Esophagus muscularis mucosa (tissue), 4 donors: ENCODE data around the gene CNOT11. TPM values are rescaled to one million over a fixed set of nuclear protein-coding genes. Genes with fewer than 3 reads are reported as not detected.
"Not testable (repeated sequence)": the region's sequence is repeated elsewhere in the genome, so short reads cannot be mapped to it uniquely, and the experiment has no call there.

Source experiments
- DNase-seq: peaks from one replicate; pipeline ENCODE4 v3.0.0-alpha.2; 2017; ENCODE audit errors: extremely low spot score
- H3K27ac ChIP-seq, 4 donors: fragments of 200-600 bp; sonication (generic); replicated peaks in 1 of 4; 1 replicate in 3 of 4; 2 replicates in 1 of 4; pipeline ENCODE4 v1.5.1; 2016 to 2019; ENCODE audit warnings: mild to moderate bottlenecking in 1 of 4
- H3K27me3 ChIP-seq, 4 donors: fragments of 200-600 bp; sonication (generic); one replicate each; pipeline versions ENCODE4 v1.5.1 to v1.6.0; 2016 to 2019
- H3K36me3 ChIP-seq, 4 donors: fragments of 200-600 bp; sonication (generic); one replicate each; pipeline ENCODE4 v1.5.1; 2016 to 2019
- H3K4me1 ChIP-seq, 4 donors: fragments of 200-600 bp; sonication (generic); one replicate each; pipeline ENCODE4 v1.5.1; 2016 to 2019
- H3K4me3 ChIP-seq, 4 donors: fragments of 200-600 bp; sonication (generic); 1 replicate in 2 of 4; 2 replicates in 2 of 4; pipeline ENCODE4 v1.5.1; 2016 to 2019; ENCODE audit warnings: mild to moderate bottlenecking in 4 of 4, moderate library complexity in 1 of 4
- H3K9me3 ChIP-seq, 4 donors: fragments of 200-600 bp; sonication (generic); 1 replicate in 3 of 4; 2 replicates in 1 of 4; pipeline ENCODE4 v1.5.1; 2016 to 2019
- CTCF ChIP-seq, 3 experiments: fragments of 200-600 bp in 2 of 3; fragments of 450-650 bp in 1 of 3; sonication (generic) in 2 of 3; IDR thresholded peaks; one replicate each; pipeline ENCODE4 v1.5.1; 2017 to 2019; ENCODE audit warnings: antibody characterized with exemption in 3 of 3, mild to moderate bottlenecking in 2 of 3, moderate library complexity in 1 of 3
- EP300 ChIP-seq: sonication (generic); formaldehyde crosslinking; IDR thresholded peaks from one replicate; pipeline ENCODE4 v1.6.1; 2017; ENCODE audit warnings: antibody characterized with exemption
- POLR2A ChIP-seq: fragments of 450-650 bp; IDR thresholded peaks from one replicate; pipeline ENCODE4 v1.6.1; 2017; ENCODE audit warnings: antibody characterized with exemption, moderate library complexity, mild to moderate bottlenecking, low read depth
- POLR2AphosphoS5 ChIP-seq, 2 donors: sonication (generic); formaldehyde crosslinking; IDR thresholded peaks; one replicate each; pipeline ENCODE4 v1.6.1; 2017; ENCODE audit warnings: antibody characterized with exemption in 2 of 2
- WGBS: methylation state at CpG from one replicate; pipeline ENCODE4 v1.1.5; 2018; 5-methylcytosine and 5-hydroxymethylcytosine counted together
- intact Hi-C: fragments of 100-400 bp; cut with DNase I; formaldehyde crosslinking; loops from one replicate; pipeline ENCODE4 v1.15.1; 2023
- total RNA-seq, 4 donors: library from RNA; depleted of rRNA; stranded (reverse); fragments of >200 nt; gene quantifications; one replicate each; pipeline versions ENCODE4 v1.1.0 to v1.2.1, GENCODE V29; 2016

Gene CNOT11
- total RNA-seq, 4 donors from 2014 or later, result 25.7 to 35.8 (median 29.0) TPM

GRCh38 chr2:101249826-101250225 lies 2.9 kb upstream of the CNOT11 start:
- H3K4me3 ChIP-seq, result no peak overlapping the region
- H3K27me3 ChIP-seq, result no peaks in the 10 kb centered on the region
- DNase-seq, result no peak
- TF ChIP-seq POLR2AphosphoS5 (IDR thresholded peaks at IDR 0.05) (no peak), EP300 (no peak), POLR2A (no peak), CTCF (IDR thresholded peaks at IDR 0.05) (no peak)
- 79% methylated on average over 5 of the region's 5 CpGs for WGBS
- H3K9me3 ChIP-seq, result no peaks in the 10 kb centered on the region
- no peaks in the 10 kb centered on the region for H3K36me3 ChIP-seq
- intact Hi-C loops, result loop anchor here (5.0 kb wide), 1 partner anchor 57 kb away; the partner anchor contains the start of gene RNF149
- peaks cover 20 to 22% (median 21%) of the 10 kb centered on the region in 4 donors for H3K4me1 ChIP-seq
- H3K27ac ChIP-seq, result no peak overlapping the region

GRCh38 chr2:101251246-101251781 lies 1.4 kb upstream of the CNOT11 start:
- not testable (repeated sequence) for H3K27ac ChIP-seq, H3K4me3 ChIP-seq, H3K27me3 ChIP-seq, H3K9me3 ChIP-seq, DNase-seq, H3K36me3 ChIP-seq
- 91% methylated on average over 10 of the region's 10 CpGs for WGBS
- intact Hi-C loops, result loop anchor here (5.0 kb wide), 1 partner anchor 56 kb away; the partner anchor contains the start of gene RNF149
- H3K4me1 ChIP-seq, result peaks cover 30 to 35% (median 34%) of the 10 kb centered on the region in 4 donors

- intact Hi-C loops, result loop anchor here (5.0 kb wide), 1 partner anchor 55 kb away; the partner anchor contains the start of gene RNF149
- no peaks in the 10 kb centered on the region for H3K27me3 ChIP-seq
- no peaks in the 10 kb centered on the region for H3K9me3 ChIP-seq
- H3K36me3 ChIP-seq, result peaks cover 0 to 4% (median 0%) of the 10 kb centered on the region in 4 donors
- TF ChIP-seq POLR2AphosphoS5 (IDR thresholded peaks at IDR 0.05) (no peak), EP300 (no peak), POLR2A (no peak), CTCF (IDR thresholded peaks at IDR 0.05) (peak in 1 of 3 experiments; percentile 23)
- H3K4me3 ChIP-seq, result peak overlapping the region; percentile 82 to 98 (median 92)
- WGBS, result 36% methylated on average over 16 of the region's 16 CpGs
- peak overlapping the region; percentile 87 to 94 (median 91) for H3K27ac ChIP-seq
- no peak for DNase-seq
- peaks cover 35 to 39% (median 37%) of the 10 kb centered on the region in 4 donors for H3K4me1 ChIP-seq
Observed at GRCh38 chr2:101251844-101252407, 760 bp upstream of the CNOT11 start.

- DNase-seq, result no peak
- Histone ChIP-seq H3K4me3 (peak overlapping the region; percentile 82 to 98 (median 92)), H3K4me1 (peaks cover 35 to 43% (median 38%) of the 10 kb centered on the region in 4 donors), H3K36me3 (peaks cover 0 to 6% (median 4%) of the 10 kb centered on the region in 4 donors), H3K9me3 (no peaks in the 10 kb centered on the region), H3K27me3 (no peaks in the 10 kb centered on the region), H3K27ac (peak overlapping the region; percentile 87 to 94 (median 91))
- intact Hi-C loops, result loop anchor here (5.0 kb wide), 1 partner anchor 54 kb away; the partner anchor contains the start of gene RNF149
- TF ChIP-seq POLR2AphosphoS5 (IDR thresholded peaks at IDR 0.05) (no peak), CTCF (IDR thresholded peaks at IDR 0.05) (no peak), EP300 (no peak), POLR2A (no peak)
- under 1% methylated on average over 22 of the region's 65 CpGs for WGBS
Observed at GRCh38 chr2:101253013-101253702, 472 bp downstream of the CNOT11 start.
